Subcutaneous adipose tissue (tissue), 4 donors: ENCODE measurements around the gene MRPL23. TPM values are rescaled to one million over a fixed set of nuclear protein-coding genes. Genes with fewer than 3 reads are reported as not detected.

ENCODE experiments used
- CTCF ChIP-seq: fragments of 450-650 bp; IDR thresholded peaks from one replicate; pipeline ENCODE4 v1.5.1; 2016; ENCODE audit warnings: low read depth, mild to moderate bottlenecking, control low read depth, antibody characterized with exemption, moderate library complexity
- total RNA-seq, 4 donors: library from RNA; depleted of rRNA; stranded (reverse); fragments of >200 nt; gene quantifications; one replicate each; pipeline ENCODE4 v1.1.0, GENCODE V29; 2016

The MRPL23 gene
- total RNA-seq, 4 donors from 2014 or later = 113 to 142 (median 116) TPM

DNA sequence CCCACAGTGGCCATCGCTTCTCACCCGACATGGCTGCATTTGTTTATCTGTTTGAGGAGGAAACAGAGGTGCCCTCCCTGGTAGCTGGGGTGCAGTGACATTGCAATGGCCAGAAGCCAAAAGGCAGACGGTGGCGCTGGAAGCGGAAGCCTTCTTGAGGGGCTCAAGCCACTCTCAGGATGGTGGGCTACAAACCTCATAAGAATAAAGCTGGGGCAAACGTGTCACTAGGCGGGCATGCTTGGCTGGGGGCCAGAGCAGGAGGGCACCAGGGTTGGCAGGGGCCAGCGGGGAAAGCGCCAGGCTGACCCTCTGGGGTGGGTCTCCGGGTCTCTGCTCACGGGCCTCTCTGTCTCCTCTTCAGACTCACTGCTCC is 15.0 kb upstream of the MRPL23 start:
- TF ChIP-seq CTCF = no peak

DNA sequence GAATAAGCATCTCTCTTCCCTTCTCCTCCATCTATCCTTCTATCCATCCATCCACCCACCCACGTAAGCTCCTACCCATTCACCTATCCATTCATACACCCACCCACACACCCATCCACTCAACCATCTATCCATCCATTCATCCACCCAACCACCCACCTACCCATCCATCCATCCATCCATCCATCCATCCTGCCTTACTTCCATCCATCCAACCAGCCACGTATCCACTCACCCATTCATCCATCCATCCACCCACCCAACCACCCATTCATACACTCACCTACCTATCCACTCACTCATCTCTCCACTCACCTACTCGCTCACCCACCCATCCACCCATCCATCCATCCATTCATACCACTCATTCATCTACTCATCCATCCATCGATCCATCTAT is 14.5 kb upstream of the MRPL23 start:
- no peak for TF ChIP-seq CTCF

- no peak for TF ChIP-seq CTCF
Observed at GRCh38 chr11:1933416-1934334, 13.5 kb upstream of the MRPL23 start.

DNA sequence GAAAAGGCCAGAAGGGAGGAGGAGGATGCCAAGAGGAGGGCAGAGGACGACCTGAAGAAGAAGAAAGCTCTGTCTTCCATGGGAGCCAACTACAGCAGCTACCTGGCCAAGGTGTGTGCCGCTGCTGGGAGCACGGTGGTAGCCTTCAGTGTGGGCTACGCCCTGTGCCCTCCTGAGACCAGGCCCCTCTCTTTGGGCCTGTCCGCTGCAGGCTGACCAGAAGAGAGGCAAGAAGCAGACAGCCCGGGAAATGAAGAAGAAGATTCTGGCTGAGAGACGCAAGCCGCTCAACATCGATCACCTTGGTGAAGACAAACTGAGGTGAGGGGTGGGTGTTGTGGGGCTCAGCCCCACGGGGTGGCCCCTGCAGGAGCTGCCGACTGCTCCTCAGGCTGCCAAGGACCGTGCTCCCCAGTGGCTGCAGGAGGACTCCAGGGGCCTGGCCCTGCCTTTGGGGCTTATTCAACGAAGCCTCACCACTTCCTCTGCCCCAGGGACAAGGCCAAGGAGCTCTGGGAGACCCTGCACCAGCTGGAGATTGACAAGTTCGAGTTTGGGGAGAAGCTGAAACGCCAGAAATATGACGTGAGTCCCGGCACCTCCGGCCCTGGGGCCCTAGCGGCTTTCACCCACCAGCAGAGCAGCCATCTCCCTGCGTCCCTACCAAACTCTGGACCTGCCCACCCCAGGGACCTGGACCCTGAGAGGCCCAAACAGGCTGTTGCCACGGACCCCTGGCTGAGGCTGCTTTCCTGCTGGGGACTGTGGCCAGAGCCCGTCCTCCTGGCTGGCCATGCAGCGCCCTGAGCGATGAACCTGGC is 12.6 kb upstream of the MRPL23 start:
- no peak for TF ChIP-seq CTCF

DNA sequence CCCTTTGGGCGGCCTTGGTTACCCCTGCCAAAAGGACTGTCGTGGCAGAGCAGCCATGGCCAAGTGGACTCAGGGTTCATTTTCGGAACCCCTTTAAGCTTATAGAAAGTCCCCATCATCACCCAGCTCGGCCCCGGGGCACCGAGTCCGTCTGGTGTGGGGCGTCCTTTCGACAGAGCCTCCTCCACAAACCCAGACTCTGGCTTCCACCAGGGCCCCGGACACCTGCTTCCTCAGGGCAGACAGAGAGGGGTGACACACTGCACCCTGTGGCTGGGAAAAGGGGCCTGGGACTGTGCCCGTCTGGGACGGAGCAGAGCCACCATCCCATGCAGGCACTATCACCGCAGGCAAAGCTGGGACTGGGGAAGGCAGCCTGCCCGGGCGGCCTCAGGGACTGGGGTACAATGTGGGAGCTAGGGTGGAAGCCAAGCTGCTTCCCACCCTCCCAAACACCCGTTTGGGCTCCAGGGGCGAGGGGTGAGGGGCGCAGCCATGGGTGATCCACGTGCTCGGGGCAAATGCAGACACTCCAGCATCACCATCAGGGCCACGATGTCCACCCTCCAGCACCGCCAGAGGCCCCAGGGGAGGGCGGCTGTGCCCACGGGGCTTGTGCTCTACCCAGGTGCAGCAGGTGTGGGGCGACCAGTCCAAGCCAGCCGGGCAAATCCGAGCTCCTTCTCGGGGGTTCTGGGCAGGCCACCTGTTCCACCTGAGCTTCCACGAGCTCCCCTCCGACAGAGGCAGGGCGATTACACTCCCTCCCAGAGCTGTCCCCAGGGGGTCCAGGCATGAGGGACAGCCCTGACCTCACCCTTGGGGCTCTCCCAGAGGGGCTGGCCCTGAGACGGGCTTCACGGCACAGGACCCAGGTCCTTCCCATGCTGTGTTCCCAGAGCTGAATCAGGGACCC is 11.7 kb upstream of the MRPL23 start:
- no peak for TF ChIP-seq CTCF

GRCh38 chr11:1936072-1936780 is 10.9 kb upstream of the MRPL23 start:
- TF ChIP-seq CTCF = no peak
